Mammary epithelial cell (primary cell): Measurements from ENCODE around the gene SMAD2.

Experiments
- CTCF ChIP-seq, 2 donors: IDR thresholded peaks in 1 of 2; conservative IDR thresholded peaks in 1 of 2; 2 replicates each; pipeline ENCODE4 v1.5.1; 2011 to 2012; ENCODE audit warnings: inconsistent platforms in 2 of 2, low read length in 2 of 2, mild to moderate bottlenecking in 2 of 2, control low read depth in 1 of 2, low read depth in 1 of 2; ENCODE audit not compliant: insufficient read depth in 1 of 2; ENCODE audit errors: extremely low read depth in 1 of 2
- EZH2 ChIP-seq: IDR thresholded peaks from 2 replicates; pipeline ENCODE4 v1.6.1; 2012; ENCODE audit warnings: low read length, inconsistent platforms, borderline replicate concordance

GRCh38 chr18:47908592-47908991 lies 21.9 kb downstream of the SMAD2 start:
- no peak for TF ChIP-seq CTCF (conservative IDR thresholded peaks at IDR 0.05 in 1 of 2, IDR thresholded peaks at IDR 0.05 in 1 of 2; ENCODE audit: extremely low read depth in 1 of 2, insufficient read depth in 1 of 2, low read depth in 1 of 2, low read length in 2 of 2)
- no peak for TF ChIP-seq EZH2
